Activated T-helper 2 cell treated with anti-CD3 and anti-CD28 coated beads, Interferon-gamma antibody, Interleukin-2, Interleukin-4, amounts not matched to agents 10 μg/mL and 5 μg/mL and 100 μg/mL, durations not matched to agents 14 hours and 24 hours and 36 hours (primary cell): ENCODE data around the gene KIF20A. TPM values are rescaled to one million over a fixed set of nuclear protein-coding genes. Genes with fewer than 3 reads are reported as not detected.
A peak's percentile ranks its signal among the peaks of the same experiment; 100 is the strongest.
"Not testable (repeated sequence)": the region's sequence is repeated elsewhere in the genome, so short reads cannot be mapped to it uniquely, and the experiment has no call there.

Experiments used
- DNase-seq: peaks from one replicate; pipeline ENCODE4 v3.0.0; 2021; ENCODE audit warnings: low spot score
- H3K27ac Mint-ChIP-seq: one replicate; pipeline ENCODE4 v1.8.0; 2021; ENCODE audit warnings: mixed read lengths
- H3K27me3 Mint-ChIP-seq: one replicate; pipeline ENCODE4 v1.8.0; 2021; ENCODE audit warnings: low read depth, mixed read lengths
- H3K36me3 Mint-ChIP-seq: one replicate; pipeline ENCODE4 v1.8.0; 2021; ENCODE audit warnings: low read depth, mixed read lengths
- H3K4me1 Mint-ChIP-seq: one replicate; pipeline ENCODE4 v1.8.0; 2021; ENCODE audit warnings: low read depth, mixed read lengths
- H3K4me3 Mint-ChIP-seq: one replicate; pipeline ENCODE4 v1.8.0; 2021; ENCODE audit warnings: low read depth, mild to moderate bottlenecking, moderate library complexity, mixed read lengths
- H3K9me3 Mint-ChIP-seq: one replicate; pipeline ENCODE4 v1.8.0; 2021; ENCODE audit warnings: mixed read lengths
- intact Hi-C: fragments of 100-400 bp; cut with micrococcal nuclease; formaldehyde crosslinking; loops from one replicate; pipeline ENCODE4 v1.15.1; 2023
- total RNA-seq: library from RNA; stranded (reverse); gene quantifications from 2 replicates; pipeline ENCODE4 v1.2.3, GENCODE V29; 2022

The KIF20A gene
- total RNA-seq, 1 donor from 2014 or later, result 30.3 TPM

DNA sequence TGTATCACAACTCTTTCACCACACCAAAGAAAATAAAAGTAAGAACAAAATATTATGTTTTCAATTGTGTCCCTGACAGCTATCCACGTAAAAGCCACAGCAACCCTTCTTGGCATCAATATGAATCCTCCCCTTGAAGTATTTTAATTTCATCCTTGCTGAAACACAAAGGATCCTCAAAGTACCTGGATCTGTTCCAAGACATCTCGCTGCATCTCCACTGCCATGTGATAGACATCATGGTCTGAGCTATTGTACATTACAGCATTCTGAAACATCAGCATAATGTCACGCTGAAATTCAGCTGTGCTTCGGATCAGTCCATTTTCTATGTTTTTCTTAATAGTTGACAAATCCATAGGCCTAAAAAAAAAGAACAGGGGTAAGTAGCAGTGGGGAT, 18.2 kb upstream of the KIF20A start:
- intact Hi-C loops, result no loop called here
- Mint-ChIP-seq H3K36me3 (peaks cover 82% of the 10 kb centered on the region), H3K27me3 (no peaks in the 10 kb centered on the region), H3K4me3 (no peak overlapping the region), H3K4me1 (no peaks in the 10 kb centered on the region), H3K9me3 (no peaks in the 10 kb centered on the region), H3K27ac (no peak overlapping the region)
- DNase-seq, result no peak

GRCh38 chr5:138163721-138164120, 15.2 kb upstream of the KIF20A start:
- DNase-seq, result no peak
- intact Hi-C loops, result no loop called here
- no peak overlapping the region for H3K27ac Mint-ChIP-seq
- no peaks in the 10 kb centered on the region for H3K4me1 Mint-ChIP-seq
- H3K9me3 Mint-ChIP-seq, result no peaks in the 10 kb centered on the region
- no peaks in the 10 kb centered on the region for H3K27me3 Mint-ChIP-seq
- peaks cover 86% of the 10 kb centered on the region for H3K36me3 Mint-ChIP-seq
- H3K4me3 Mint-ChIP-seq, result no peak overlapping the region

GRCh38 chr5:138169124-138169523, 9.8 kb upstream of the KIF20A start:
- H3K9me3 Mint-ChIP-seq, result no peaks in the 10 kb centered on the region
- intact Hi-C loops, result no loop called here
- H3K4me3 Mint-ChIP-seq, result no peak overlapping the region
- H3K4me1 Mint-ChIP-seq, result no peaks in the 10 kb centered on the region
- H3K36me3 Mint-ChIP-seq, result peaks cover 83% of the 10 kb centered on the region
- H3K27ac Mint-ChIP-seq, result no peak overlapping the region
- no peaks in the 10 kb centered on the region for H3K27me3 Mint-ChIP-seq
- no peak for DNase-seq

DNA sequence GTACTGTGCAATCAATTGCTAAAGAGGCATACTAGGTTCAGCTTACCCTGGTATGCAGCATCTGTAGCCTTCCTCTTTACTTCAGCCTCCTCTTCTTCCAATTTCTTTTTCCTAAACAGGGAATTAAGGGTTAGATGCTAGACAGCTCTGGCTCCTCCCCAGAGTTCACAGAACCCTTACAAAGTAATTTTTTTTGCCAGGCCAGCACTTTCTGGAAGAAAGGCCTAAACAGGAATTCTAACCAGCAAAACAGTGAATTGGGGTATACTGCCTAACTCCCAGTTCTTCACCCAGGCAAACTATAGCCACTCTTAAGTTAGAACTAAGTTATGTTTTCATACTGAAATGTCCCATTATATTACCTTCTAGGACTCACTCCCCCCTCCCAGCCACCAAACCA, 8.6 kb upstream of the KIF20A start:
- no peaks in the 10 kb centered on the region for H3K4me1 Mint-ChIP-seq
- no peak overlapping the region for H3K27ac Mint-ChIP-seq
- intact Hi-C loops, result loop anchor here (10.0 kb wide), 1 partner anchor 325 kb away; no protein-coding TSS in a partner anchor
- no peak for DNase-seq
- no peak overlapping the region for H3K4me3 Mint-ChIP-seq
- no peaks in the 10 kb centered on the region for H3K27me3 Mint-ChIP-seq
- H3K36me3 Mint-ChIP-seq, result peaks cover 74% of the 10 kb centered on the region
- H3K9me3 Mint-ChIP-seq, result no peaks in the 10 kb centered on the region

GRCh38 chr5:138177941-138178515, 884 bp upstream of the KIF20A start:
- no peak for DNase-seq
- Mint-ChIP-seq H3K27ac (no peak overlapping the region), H3K9me3 (no peaks in the 10 kb centered on the region), H3K4me3 (no peak overlapping the region), H3K4me1 (peaks cover 14% of the 10 kb centered on the region), H3K27me3 (no peaks in the 10 kb centered on the region), H3K36me3 (peaks cover 36% of the 10 kb centered on the region)
- intact Hi-C loops, result loop anchor here (1.0 to 10.0 kb wide), 7 partner anchors 35 to 1384 kb away; partner anchors contain the start of genes CDC23, ETF1, FAM13B and HNRNPA0

GRCh38 chr5:138179277-138179857, 455 bp downstream of the KIF20A start:
- Mint-ChIP-seq H3K36me3 (peaks cover 44% of the 10 kb centered on the region), H3K4me3 (no peak overlapping the region)

GRCh38 chr5:138180183-138180782, 1.4 kb downstream of the KIF20A start:
- Mint-ChIP-seq H3K9me3 (no peaks in the 10 kb centered on the region), H3K27ac (peak overlapping the region; percentile 17), H3K4me1 (peaks cover 14% of the 10 kb centered on the region), H3K4me3 (no peak overlapping the region), H3K36me3 (peaks cover 51% of the 10 kb centered on the region), H3K27me3 (no peaks in the 10 kb centered on the region)
- DNase-seq, result no peak
- intact Hi-C loops, result loop anchor here (1.0 kb wide), 2 partner anchors 175 to 231 kb away; no protein-coding TSS in a partner anchor

More at GRCh38 chr5:138179277-138179857, 455 bp downstream of the KIF20A start:
- no peaks in the 10 kb centered on the region for H3K9me3 Mint-ChIP-seq
- intact Hi-C loops, result loop anchor here (1.0 to 10.0 kb wide), 4 partner anchors 152 to 1383 kb away; partner anchors contain the start of genes CDC25C, ETF1 and UBE2D2
- no peak overlapping the region for H3K27ac Mint-ChIP-seq
- peaks cover 14% of the 10 kb centered on the region for H3K4me1 Mint-ChIP-seq
- no peaks in the 10 kb centered on the region for H3K27me3 Mint-ChIP-seq
- DNase-seq, result no peak

DNA sequence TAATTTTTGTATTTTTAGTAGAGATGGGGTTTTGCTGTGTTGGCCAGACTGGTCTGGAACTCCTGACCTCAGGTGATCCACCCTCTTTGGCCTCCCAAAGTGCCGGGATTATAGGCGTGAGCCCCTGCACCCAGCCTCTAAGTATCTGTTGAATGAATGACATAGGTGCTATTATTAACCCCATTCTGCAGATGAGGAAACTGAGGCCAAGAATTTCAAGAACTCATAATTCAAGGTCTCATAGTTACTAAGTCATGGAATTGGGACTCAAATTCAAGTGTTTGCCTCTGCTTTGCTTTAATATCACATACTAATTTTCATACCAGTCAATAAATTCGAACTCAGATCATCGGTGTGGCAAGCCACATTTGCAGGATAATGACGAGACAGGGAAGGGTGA, 1.9 kb downstream of the KIF20A start:
- no peaks in the 10 kb centered on the region for H3K27me3 Mint-ChIP-seq
- intact Hi-C loops, result loop anchor here (1.0 kb wide), 2 partner anchors 174 to 230 kb away; no protein-coding TSS in a partner anchor
- peaks cover 55% of the 10 kb centered on the region for H3K36me3 Mint-ChIP-seq
- peaks cover 14% of the 10 kb centered on the region for H3K4me1 Mint-ChIP-seq
- no peak for DNase-seq
- no peak overlapping the region for H3K27ac Mint-ChIP-seq
- H3K9me3 Mint-ChIP-seq, result no peaks in the 10 kb centered on the region
- no peak overlapping the region for H3K4me3 Mint-ChIP-seq

- intact Hi-C loops, result no loop called here
- Mint-ChIP-seq H3K27me3 (no peaks in the 10 kb centered on the region), H3K27ac (no peak overlapping the region), H3K9me3 (no peaks in the 10 kb centered on the region), H3K36me3 (peaks cover 65% of the 10 kb centered on the region), H3K4me3 (no peak overlapping the region), H3K4me1 (peaks cover 14% of the 10 kb centered on the region)
- no peak for DNase-seq
Measured at GRCh38 chr5:138182808-138183207, 3.9 kb downstream of the KIF20A start.

DNA sequence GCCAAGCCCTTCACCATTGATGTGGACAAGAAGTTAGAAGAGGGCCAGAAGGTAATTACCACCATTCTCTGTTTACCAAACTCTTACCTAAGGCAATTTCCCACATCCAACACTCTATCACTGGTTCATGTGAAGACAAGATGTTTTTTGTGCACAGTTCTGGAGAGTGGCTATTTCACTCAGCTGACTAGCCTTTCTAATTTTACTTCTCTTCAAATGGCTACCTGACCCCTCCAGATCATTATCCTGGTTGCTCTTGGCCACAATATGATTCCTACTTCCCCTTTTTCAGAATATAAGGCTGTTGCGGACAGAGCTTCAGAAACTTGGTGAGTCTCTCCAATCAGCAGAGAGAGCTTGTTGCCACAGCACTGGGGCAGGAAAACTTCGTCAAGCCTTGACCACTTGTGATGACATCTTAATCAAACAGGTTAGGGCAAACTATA, 7.1 kb downstream of the KIF20A start:
- Mint-ChIP-seq H3K9me3 (no peaks in the 10 kb centered on the region), H3K4me3 (no peak overlapping the region), H3K27ac (no peak overlapping the region), H3K4me1 (peaks cover 3% of the 10 kb centered on the region), H3K36me3 (peaks cover 84% of the 10 kb centered on the region), H3K27me3 (no peaks in the 10 kb centered on the region)
- intact Hi-C loops, result no loop called here
- DNase-seq, result no peak

- intact Hi-C loops, result no loop called here
- no peak overlapping the region for H3K27ac Mint-ChIP-seq
- H3K4me1 Mint-ChIP-seq, result no peaks in the 10 kb centered on the region
- no peak overlapping the region for H3K4me3 Mint-ChIP-seq
- no peaks in the 10 kb centered on the region for H3K27me3 Mint-ChIP-seq
- DNase-seq, result no peak
- H3K36me3 Mint-ChIP-seq, result peaks cover 69% of the 10 kb centered on the region
- no peaks in the 10 kb centered on the region for H3K9me3 Mint-ChIP-seq
Measured at GRCh38 chr5:138188626-138189025, 9.7 kb downstream of the KIF20A start.

DNA sequence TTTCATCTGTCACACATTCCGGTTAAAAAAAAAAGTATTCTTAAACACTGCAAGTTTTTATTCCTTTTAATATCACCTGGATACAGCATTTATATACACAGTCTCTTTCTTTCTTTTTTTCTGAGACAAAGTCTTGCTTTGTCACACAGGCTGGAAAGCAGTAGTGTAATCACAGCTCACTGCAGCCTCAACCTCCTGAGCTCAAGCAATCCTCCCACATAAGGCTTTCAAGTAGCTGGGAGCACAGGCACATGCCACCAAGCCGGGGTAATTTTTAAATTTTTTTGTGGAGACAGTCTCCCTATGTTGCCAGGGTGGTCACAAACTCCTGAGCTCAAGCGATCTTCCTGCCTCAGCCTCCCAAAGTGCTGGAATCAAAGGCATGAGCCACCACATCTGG, 13.9 kb downstream of the KIF20A start:
- no peak for DNase-seq
- Mint-ChIP-seq H3K4me1 (no peaks in the 10 kb centered on the region), H3K27ac (no peak overlapping the region), H3K36me3 (peaks cover 48% of the 10 kb centered on the region), H3K4me3 (no peak overlapping the region), H3K27me3 (no peaks in the 10 kb centered on the region), H3K9me3 (no peaks in the 10 kb centered on the region)
- intact Hi-C loops, result no loop called here

- H3K27ac Mint-ChIP-seq, intact Hi-C loops, DNase-seq, H3K4me3 Mint-ChIP-seq, H3K9me3 Mint-ChIP-seq, H3K27me3 Mint-ChIP-seq, H3K4me1 Mint-ChIP-seq: not testable (repeated sequence)
- H3K36me3 Mint-ChIP-seq, result peaks cover 43% of the 10 kb centered on the region
Measured at GRCh38 chr5:138193859-138194258, 14.9 kb downstream of the KIF20A start.
